ENCODE results near the gene CCND2. TPM values are rescaled to one million over a fixed set of nuclear protein-coding genes. Genes with fewer than 3 reads are reported as not detected.

The CCND2 gene
- total RNA-seq, 1 experiment from 2014 or later = 70.9 TPM

- Mint-ChIP-seq H3K4me3 (ENCODE audit: unreplicated experiment) (peak overlapping the region; percentile 79), H3K4me1 (ENCODE audit: insufficient read depth, unreplicated experiment) (peaks cover 19% of the 10 kb centered on the region), H3K36me3 (ENCODE audit: insufficient read depth, unreplicated experiment) (peaks cover 65% of the 10 kb centered on the region), H3K27me3 (ENCODE audit: insufficient read depth, unreplicated experiment) (peaks cover 41% of the 10 kb centered on the region), H3K9me3 (ENCODE audit: unreplicated experiment) (no peaks in the 10 kb centered on the region), H3K27ac (ENCODE audit: low read depth, unreplicated experiment) (no peak overlapping the region)
- CTCF ChIA-PET = interaction anchor here (0.6 to 6.7 kb wide), 85 partner anchors 7 to 1586 kb away, joined by 3 to 220 read pairs (median 4); partner anchors contain the start of genes FGF23 and PARP11
- peak; percentile 93 for TF ChIP-seq CTCF (IDR thresholded peaks at IDR 0.05; ENCODE audit: unreplicated experiment)
- intact Hi-C loops (cut with micrococcal nuclease) = loop anchor here (1.0 to 2.0 kb wide), 5 partner anchors 169 to 976 kb away; no protein-coding TSS in a partner anchor
- DNase-seq (ENCODE audit: unreplicated experiment) = peak; percentile 91
- TSS peak; percentile 6 for BruUV-seq (replicated peaks)
- POLR2A ChIA-PET = interaction anchor here (0.6 to 4.7 kb wide), 11 partner anchors 238 to 403 kb away, joined by 3 to 28 read pairs (median 5); partner anchors contain the start of genes AKAP3, NDUFA9 and PARP11
Observed at GRCh38 chr12:4276524-4277204, 3.1 kb downstream of the CCND2 start.

GRCh38 chr12:4277205-4277543 is 3.6 kb downstream of the CCND2 start:
- Mint-ChIP-seq H3K4me1 (ENCODE audit: insufficient read depth, unreplicated experiment) (peaks cover 19% of the 10 kb centered on the region), H3K27ac (ENCODE audit: low read depth, unreplicated experiment) (no peak overlapping the region), H3K36me3 (ENCODE audit: insufficient read depth, unreplicated experiment) (peaks cover 65% of the 10 kb centered on the region), H3K9me3 (ENCODE audit: unreplicated experiment) (no peaks in the 10 kb centered on the region), H3K4me3 (ENCODE audit: unreplicated experiment) (peak overlapping the region; percentile 48), H3K27me3 (ENCODE audit: insufficient read depth, unreplicated experiment) (peaks cover 37% of the 10 kb centered on the region)
- no TSS peak for BruUV-seq (replicated peaks)
- DNase-seq (ENCODE audit: unreplicated experiment) = no peak
- ChIA-PET POLR2A (interaction anchor here (1.0 to 4.7 kb wide), 8 partner anchors 239 to 403 kb away, joined by 3 to 28 read pairs (median 6); partner anchors contain the start of gene PARP11), CTCF (interaction anchor here (0.6 to 6.7 kb wide), 73 partner anchors 8 to 1518 kb away, joined by 3 to 220 read pairs (median 4); partner anchors contain the start of genes FGF23 and PARP11)
- no peak for TF ChIP-seq CTCF (IDR thresholded peaks at IDR 0.05; ENCODE audit: unreplicated experiment)
- intact Hi-C loops (cut with micrococcal nuclease) = loop anchor here (1.0 to 2.0 kb wide), 5 partner anchors 170 to 976 kb away; no protein-coding TSS in a partner anchor

GRCh38 chr12:4277857-4278256 is 4.3 kb downstream of the CCND2 start:
- Mint-ChIP-seq H3K36me3 (ENCODE audit: insufficient read depth, unreplicated experiment) (peaks cover 70% of the 10 kb centered on the region), H3K4me3 (ENCODE audit: unreplicated experiment) (no peak overlapping the region), H3K27me3 (ENCODE audit: insufficient read depth, unreplicated experiment) (peaks cover 30% of the 10 kb centered on the region), H3K4me1 (ENCODE audit: insufficient read depth, unreplicated experiment) (peaks cover 19% of the 10 kb centered on the region), H3K9me3 (ENCODE audit: unreplicated experiment) (no peaks in the 10 kb centered on the region), H3K27ac (ENCODE audit: low read depth, unreplicated experiment) (no peak overlapping the region)
- ChIA-PET CTCF (interaction anchor here (0.6 to 6.7 kb wide), 44 partner anchors 8 to 1518 kb away, joined by 3 to 220 read pairs (median 5); no protein-coding TSS in a partner anchor), POLR2A (interaction anchor here (0.6 to 4.7 kb wide), 3 partner anchors 16 to 392 kb away, joined by 3 to 28 read pairs (median 3); no protein-coding TSS in a partner anchor)
- intact Hi-C loops (cut with micrococcal nuclease) = loop anchor here (1.0 to 2.0 kb wide), 5 partner anchors 171 to 977 kb away; no protein-coding TSS in a partner anchor
- DNase-seq (ENCODE audit: unreplicated experiment) = no peak
- no TSS peak for BruUV-seq (replicated peaks)
- TF ChIP-seq CTCF (IDR thresholded peaks at IDR 0.05; ENCODE audit: unreplicated experiment) = no peak
